Astrocyte (in vitro differentiated cells and primary cell): ENCODE results near the gene BAG5.

Experiments used
- CTCF ChIP-seq: IDR thresholded peaks from 2 replicates; pipeline ENCODE4 v1.5.1; 2011; ENCODE audit warnings: low read depth, mild to moderate bottlenecking, inconsistent platforms, low read length, moderate library complexity; ENCODE audit not compliant: insufficient read depth
- EZH2 ChIP-seq: IDR thresholded peaks from 2 replicates; pipeline ENCODE4 v1.6.1; 2012; ENCODE audit warnings: mild to moderate bottlenecking, low read length, inconsistent platforms; ENCODE audit not compliant: insufficient read depth

- TF ChIP-seq CTCF (no peak), EZH2 (no peak)
Measured at GRCh38 chr14:103574104-103574503, 11.6 kb upstream of the BAG5 start.
